Stimulated activated CD8-positive, alpha-beta memory T cell treated with anti-CD3 and anti-CD28 coated beads, Interleukin-2, amount 100 ng/mL, for 48 hours (primary cell): ENCODE measurements around the gene DNPH1.

Source experiments
- DNase-seq, 2 donors: peaks; one replicate each; pipeline ENCODE4 v3.0.0-alpha.2; 2020; ENCODE audit warnings: low read depth in 2 of 2

The DNPH1 gene

DNA sequence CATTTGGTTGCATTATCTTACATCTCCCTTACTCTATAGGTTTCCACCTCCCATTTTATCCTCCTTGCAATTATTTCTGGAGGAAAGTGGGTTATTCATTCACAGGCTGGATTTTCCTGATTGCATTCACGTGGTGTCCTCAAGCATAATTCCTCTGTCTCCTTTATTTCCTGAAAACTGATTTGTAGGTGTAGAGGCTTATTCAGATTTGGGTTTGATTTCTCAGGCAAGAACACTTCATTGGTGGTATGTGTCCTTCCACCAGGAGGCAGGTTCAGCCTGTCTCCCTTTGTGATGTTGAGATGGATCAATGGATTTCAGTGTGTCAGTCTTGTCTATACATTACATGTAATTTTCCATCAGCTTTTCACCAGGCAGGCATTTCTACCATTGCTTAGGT, 17.3 kb downstream of the DNPH1 start:
- DNase-seq: no peak

DNA sequence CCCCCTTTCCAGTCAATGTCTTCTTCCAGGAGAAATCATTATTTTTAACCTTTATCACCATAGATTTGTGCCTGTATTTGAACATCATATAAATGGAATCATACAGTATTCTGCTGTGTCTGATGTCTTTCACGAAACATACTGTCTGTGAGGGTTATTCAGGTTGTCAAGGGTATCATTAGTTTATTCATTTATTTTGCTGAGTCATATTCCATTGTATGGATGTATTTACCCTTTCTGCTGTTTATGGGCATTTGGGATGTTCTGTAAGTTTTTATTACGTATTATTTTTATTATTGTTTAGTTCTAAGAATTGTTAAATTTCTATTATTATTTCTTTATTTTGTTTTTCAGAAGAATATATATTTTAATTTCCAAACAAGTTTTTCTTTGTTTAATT, 22.0 kb downstream of the DNPH1 start:
- DNase-seq: no peak

DNA sequence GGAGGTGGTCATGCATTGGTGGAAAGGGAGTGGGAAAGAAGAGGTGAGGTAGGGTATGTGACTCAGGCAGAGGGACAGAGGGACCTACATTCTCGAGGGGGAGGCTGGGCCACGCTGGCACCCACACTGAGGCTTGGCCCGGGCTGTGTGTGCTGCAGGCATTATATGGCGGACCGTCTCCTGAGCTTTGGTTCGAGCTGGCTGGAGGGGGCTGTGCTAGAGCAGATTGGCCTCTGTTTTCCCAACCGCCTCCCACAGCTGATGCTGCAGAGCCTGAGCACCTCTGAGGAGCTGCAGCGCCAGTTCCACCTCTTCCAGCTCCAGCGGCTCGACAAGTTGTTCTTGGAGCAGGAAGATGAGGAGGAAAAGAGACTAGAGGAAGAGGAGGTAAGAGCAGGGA, 23.4 kb downstream of the DNPH1 start:
- no peak for DNase-seq

DNA sequence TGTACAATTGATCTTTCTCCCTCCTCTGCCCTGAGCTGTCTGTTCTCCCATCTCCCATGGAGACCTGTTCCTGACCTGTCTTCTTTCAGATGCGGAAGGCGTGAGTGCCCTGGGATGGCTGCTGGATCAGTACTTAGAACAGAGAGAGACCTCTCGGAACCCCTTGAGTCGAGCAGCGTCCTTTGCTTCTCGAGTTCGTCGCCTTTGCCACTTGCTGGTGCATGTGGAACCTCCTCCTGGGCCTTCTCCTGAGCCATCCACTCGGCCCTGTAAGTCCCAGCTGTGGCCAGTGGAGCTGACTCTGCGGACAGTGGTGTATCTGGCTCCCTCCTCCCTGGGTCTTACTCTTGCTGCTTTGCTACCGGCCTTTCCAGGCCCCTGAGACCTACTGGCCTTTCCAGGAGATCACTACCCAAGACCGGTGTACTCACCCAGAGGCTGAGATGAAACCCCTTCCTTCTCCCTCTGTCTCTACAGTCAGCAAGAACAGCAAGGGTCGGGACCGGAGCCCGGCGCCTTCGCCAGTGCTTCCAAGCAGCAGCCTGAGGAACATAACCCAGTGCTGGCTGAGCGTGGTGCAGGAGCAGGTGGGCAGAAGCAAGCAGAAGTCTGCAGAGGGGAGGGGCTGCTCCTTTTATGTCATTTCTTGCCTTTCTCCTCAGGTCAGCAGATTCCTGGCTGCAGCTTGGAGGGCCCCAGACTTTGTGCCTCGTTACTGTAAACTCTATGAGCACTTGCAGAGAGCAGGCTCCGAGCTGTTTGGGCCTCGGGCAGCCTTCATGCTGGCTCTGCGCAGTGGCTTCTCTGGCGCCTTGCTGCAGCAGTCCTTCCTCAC, 24.8 kb downstream of the DNPH1 start:
- DNase-seq: no peak

DNA sequence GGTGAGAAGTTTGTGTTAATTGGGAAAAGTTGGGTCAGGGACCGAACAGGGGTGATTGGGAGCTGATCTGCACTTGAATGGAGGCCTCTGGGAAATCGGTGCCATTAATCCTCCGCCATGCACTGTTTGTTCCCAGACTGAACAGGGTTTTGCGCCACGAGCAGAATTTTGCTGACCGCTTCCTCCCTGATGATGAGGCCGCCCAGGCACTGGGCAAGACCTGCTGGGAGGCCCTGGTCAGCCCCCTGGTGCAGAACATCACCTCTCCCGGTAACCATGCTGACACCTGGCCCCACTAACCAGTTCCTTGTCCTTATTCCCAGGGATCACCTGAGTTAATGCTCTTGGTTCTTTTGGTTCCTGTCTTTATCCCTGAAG, 25.6 kb downstream of the DNPH1 start:
- DNase-seq: no peak

DNA sequence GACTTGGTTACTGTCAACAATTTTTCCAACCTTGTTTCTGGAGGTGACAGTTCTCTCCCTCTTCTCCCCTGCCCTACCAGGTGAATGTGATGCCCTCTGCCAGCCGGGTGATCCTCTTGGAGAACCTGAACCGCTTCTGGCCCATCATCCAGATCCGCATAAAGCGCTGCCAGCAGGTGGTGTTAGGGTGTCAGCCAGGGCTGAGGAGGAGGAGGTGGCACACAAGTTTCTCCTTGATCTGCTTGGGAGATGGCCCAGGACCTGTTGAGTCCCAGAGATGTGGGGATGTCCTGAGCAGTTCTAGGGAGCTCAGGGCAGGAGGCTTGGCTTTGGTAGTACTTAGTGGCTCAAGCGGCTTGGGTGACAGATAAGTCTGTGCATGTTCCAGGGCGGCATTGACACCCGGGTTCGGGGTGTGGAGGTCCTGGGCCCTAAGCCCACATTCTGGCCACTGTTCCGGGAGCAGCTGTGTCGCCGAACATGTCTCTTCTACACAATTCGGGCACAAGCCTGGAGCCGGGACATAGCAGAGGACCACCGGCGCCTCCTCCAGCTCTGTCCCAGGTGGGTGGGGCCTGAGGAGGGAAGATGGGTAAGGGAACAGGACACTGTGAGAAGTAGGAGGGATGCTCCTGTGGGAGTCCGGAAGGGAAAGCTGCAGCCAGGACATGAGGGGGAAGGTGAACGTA, 26.1 kb downstream of the DNPH1 start:
- no peak for DNase-seq

DNA sequence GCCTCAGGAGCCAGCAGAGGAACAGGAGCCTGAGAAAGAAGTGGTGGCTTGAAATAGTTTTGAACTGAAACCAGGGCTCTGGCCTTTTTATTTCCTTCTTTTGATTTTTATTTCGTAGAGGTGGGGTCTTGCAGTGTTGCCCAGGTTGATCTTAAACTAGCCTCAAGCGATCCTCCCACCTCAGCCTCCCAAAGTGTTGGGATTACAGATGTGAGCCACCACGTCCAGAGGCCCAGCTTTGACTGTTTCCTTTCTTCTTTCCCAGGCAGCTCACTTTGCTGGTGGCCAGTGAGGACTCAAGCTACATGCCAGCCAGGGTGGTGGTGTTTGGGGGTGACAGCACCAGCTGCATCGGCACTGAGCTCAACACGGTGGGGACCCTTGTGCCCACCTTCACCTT, 26.8 kb downstream of the DNPH1 start:
- DNase-seq: no peak

DNA sequence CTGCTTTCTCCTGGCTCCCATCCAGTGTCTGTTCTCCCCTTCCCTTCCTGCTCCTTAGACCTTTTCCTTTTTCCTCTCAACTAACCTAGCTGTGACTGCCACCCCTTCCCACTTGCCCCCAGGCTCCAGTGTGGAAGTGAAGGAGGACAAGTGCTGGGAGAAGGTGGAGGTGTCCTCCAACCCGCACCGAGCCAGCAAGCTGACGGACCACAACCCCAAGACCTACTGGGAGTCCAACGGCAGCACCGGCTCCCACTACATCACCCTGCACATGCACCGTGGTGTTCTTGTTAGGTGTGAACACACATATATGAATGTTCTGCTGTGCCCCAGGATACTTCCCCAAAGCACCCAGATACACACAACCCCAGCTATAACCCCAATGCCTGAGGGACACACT, 28.7 kb downstream of the DNPH1 start:
- no peak for DNase-seq

DNA sequence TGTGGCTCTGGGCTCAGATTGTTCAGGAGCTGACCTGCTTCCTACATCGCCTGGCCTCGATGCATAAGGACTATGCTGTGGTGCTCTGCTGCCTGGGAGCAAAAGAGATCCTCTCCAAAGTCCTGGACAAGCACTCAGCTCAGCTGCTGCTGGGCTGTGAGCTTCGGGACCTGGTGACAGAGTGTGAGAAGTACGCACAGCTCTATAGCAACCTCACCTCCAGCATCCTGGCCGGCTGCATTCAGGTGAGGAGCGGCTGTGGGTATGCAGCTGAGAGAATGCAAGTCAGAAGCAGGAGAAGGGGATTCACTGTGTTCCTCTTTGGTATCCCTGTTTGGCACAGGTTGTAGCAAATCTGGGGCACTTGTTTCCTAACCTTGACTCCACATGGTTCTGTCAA, 29.4 kb downstream of the DNPH1 start:
- no peak for DNase-seq

DNA sequence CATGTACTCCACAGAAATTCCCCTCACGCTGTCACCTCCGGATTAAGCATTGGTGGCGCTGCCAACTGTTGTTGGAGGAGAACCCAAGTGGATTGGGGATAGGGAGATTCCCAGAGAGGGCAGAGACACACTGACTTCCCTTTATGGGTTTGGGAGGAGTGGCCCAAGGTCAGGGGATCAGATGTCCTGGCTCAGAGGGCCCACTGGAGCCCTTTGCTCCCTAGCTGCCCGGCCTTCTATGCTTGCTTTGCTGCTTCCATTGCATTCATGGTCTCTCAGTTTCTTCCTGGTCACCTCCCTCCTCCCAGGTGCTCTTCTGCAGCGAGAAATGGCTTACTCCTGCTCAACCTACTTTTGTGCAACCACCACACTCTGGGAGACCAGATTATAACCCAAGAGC, 32.9 kb downstream of the DNPH1 start:
- no peak for DNase-seq

DNA sequence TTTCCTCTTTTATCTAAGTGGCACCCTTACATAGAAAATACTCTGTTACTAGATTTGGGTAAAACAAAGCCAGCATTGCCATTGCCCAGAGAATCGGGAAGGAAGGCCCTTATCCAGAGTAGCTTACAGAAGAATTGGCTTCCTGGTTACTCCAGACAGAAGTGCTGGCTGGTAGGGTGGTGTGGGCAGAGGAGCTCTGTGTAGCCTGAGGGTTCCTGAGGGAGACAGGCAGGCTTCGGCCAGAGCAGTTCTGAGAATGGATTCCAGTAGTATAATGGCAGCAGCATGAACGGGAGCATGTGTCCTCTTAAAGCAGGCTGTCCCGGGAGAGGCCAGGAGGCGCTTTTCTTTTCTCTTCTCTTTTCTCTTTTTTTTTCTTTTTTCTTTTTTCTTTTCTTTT, 35.4 kb downstream of the DNPH1 start:
- no peak for DNase-seq

DNA sequence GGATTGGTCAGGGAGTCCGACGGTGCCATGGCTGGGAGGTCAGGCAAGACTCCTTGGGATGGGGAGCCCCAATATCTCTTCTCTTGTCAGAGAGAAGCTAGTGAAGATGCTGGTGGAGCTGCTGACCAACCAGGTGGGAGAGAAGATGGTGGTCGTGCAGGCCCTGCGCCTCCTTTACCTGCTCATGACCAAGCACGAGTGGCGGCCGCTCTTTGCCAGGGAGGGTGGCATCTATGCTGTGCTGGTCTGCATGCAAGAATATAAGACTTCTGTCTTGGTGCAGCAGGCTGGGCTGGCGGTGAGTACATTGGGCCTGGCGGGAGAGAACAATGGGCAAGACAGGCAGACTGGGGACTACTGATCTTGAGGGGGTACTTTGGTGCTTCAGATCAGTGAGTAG, 36.4 kb downstream of the DNPH1 start:
- no peak for DNase-seq

DNA sequence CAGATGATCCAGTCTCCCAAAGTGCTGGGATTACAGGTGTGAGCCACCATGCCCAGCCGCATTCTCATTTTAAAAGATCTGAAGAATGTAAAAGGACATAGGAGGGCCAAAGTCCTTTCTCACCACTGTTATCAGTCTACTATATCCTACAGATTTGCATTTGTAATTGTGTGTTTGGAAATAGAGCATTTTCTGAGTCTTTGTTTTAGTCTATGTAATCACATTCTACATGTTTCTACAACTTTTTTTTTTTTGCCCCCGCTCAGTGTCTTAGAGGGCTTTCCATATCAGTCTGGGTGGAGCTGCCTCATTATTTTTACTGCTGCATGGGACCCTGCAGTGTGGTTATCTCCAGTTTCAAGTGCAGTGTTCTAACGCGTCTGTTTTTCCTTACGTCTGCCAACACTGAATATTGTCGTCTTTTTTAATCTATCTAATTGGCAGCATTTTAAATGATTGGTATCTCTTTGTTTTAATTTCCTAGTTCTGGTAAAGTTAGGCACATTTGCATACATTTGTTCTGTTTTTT, 39.4 kb downstream of the DNPH1 start:
- no peak for DNase-seq

DNA sequence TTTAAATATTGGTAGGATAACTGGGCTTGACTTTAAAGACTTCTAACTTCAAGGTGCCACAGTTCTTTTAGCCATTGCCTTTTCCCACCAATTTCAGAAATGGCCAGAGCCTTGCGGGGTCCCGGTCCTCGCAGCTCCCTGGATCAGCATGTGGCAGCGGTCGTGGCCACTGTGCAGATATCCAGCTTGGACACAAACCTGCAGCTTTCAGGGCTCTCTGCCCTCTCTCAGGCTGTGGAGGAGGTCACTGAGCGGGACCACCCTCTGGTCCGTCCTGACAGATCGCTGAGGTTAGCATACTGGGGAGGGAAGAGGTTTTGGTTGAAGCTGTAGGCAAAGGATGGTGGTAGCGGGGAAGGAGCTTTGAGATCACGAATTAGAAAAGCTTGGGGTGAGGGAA, 40.9 kb downstream of the DNPH1 start:
- DNase-seq: no peak

DNA sequence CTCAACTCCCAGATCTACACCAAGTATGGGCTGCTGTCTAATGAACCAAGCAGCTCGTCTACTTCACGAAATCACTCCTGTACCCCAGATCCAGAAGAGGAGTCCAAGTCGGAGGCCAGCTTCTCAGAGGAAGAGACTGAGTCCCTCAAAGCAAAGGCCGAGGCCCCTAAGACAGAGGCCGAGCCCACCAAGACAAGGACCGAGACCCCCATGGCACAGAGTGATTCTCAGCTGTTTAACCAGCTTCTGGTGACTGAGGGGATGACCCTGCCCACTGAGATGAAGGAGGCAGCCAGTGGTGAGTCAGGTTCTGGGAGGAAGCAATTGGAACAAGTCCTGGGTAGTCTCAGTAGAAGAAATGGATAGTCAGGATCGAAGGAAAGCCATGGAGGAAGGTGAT, 41.5 kb downstream of the DNPH1 start:
- no peak for DNase-seq

DNA sequence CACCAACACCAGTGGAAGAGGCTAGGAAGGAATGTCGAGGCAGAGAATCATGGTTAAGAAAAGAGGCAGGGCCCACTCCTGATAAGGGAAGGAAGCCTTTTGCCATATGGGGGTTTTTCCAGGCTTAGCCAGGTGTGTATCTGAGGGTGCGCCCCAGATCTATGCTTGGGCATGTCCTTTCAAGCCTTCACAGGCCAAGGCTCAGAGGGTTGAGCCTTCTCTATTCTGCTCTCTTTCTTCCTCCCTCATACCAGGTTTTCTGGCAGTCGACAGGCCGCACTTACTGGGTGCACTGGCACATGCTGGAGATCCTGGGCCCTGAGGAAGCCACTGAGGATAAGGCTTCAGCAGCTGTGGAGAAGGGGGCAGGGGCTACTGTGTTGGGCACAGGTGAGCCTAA, 42.6 kb downstream of the DNPH1 start:
- no peak for DNase-seq

DNA sequence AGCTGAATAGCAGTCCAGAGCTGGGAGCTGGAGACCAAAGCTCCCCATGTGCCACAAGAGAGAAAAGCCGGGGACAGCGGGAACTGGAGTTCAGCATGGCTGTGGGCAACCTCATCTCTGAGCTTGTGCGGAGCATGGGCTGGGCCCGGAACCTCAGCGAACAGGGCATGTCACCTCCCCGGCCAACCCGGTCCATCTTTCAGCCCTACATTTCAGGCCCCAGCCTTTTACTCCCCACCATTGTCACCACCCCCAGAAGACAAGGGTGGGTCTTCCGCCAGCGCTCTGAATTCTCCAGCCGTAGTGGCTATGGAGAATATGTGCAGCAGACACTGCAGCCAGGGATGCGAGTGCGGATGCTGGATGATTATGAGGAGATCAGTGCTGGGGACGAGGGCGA, 43.3 kb downstream of the DNPH1 start:
- DNase-seq: no peak

DNA sequence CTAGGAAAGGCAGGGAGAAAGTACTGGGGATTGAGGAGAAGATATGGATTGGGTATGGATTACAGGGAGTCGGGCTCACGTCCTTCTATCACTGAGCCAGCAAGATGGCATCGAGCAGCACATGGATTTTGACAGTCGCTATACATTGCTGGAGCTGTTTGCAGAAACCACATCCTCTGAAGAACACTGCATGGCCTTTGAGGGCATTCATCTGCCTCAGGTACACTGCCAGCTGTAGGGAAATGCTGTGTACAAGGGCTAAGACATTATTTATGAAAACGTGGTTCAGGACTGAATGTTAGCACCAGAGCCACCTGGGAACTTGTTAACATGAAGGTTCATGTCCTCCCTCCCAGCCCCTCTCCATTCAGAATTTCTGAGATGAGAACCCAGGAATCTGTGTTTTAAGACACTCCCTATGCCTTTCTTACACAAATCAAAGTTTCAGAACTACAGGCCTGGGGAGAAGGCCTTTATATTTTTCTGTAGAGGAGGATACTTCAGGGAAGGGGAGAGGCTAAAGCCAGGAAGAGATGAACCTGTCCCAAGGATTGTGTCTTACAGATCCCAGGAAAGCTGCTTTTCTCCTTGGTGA, 43.8 kb downstream of the DNPH1 start:
- DNase-seq: no peak

DNA sequence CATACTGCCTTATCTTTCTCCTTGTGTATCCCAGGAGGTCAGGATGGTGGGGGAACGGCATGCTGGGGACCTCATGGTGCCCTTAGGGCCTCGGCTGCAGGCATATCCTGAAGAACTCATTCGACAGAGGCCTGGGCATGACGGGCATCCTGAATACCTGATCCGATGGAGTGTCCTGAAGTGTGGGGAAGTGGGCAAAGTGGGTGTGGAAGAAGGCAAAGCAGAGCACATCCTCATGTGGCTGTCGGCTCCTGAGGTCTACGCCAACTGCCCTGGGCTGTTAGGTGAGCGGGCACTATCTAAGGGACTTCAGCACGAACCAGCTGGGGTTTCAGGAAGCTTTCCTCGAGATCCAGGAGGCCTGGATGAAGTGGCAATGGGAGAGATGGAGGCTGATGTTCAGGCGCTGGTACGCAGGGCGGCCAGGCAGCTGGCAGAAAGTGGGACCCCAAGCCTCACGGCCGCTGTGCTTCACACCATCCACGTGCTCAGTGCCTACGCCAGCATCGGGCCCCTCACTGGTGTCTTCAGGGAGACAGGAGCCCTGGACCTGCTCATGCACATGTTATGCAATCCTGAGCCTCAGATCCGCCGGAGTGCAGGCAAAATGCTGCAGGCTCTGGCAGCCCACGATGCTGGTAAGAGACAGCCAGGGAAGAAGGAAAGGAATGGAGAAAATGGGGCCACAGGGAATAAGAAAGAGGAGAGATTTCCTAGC, 44.9 kb downstream of the DNPH1 start:
- no peak for DNase-seq

DNA sequence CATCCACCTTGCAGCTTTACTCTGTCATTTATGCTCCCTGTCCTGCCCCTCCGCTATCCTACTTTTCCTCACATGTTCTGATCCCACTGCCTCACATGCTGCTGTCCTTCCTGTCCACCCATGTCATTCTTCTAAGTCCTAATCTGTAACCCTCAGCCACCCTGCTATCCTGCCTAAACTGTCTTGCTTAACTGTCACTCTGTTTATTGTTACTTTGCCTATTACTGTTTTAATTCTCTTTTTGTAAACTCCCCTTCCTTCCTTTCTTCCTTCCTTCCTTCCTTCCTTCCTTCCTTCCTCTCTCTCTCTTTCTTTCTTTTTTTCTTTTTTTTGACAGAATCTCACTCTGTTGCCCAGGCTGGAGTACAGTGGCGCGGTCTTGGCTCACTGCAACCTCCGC, 45.8 kb downstream of the DNPH1 start:
- no peak for DNase-seq

DNA sequence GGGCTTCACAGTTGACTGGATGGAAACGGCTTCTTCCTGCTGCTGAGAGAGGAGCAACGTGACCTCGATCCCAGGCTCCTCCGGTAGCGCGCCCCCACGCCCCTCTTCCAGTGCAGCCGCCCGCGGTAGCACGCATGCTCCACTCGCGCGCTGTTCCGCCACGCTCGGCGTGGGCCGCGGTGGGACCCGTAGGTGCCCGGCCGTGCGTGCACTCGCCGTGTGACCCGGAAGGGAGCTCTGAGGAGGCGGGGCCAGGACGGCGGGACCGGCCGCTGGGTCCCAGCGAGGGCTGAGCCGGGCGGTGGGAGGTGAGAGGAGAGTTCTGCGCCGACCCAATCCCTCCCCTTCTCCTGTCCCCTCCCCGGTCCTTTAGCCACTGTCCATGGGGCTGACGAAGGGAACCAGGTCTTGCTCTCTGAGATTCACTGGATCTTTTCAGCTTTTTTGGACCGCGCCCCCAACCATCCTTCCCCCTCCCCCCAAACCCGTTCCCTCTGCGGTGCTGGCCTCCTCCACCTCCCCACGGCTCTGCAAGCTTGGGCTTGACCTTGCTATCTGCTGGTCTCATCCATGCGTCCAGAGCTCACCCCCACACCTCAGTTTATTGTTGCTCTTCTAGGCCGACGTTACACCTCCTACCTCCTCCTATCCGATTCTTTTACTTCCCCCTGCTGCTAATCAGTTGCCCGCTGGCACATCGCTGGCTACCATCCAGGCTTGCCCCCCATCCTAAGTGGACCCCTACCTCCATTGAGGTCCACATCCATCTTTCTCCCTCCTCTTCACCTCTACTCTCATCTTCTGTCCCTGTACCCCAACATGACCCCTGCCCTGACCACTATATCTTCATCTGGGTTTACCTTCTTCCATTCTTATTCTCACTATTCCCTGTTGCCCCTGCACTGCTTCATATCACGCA, 47.1 kb downstream of the DNPH1 start, which contains the start of gene CUL9:
Gene CUL9 (plus strand): TSS at position 255 of the 919 bp plus-strand sequence. CDS start 2,115 bp downstream, outside the sequence.
- DNase-seq: peak; percentile 81 to 83
